Activated T-cell treated with anti-CD3 and anti-CD28 coated beads, Interleukin-2, amount 50 U/mL, for 1 hour (primary cell): ENCODE results near the gene MYO19.
"Not testable (repeated sequence)": the region's sequence is repeated elsewhere in the genome, so short reads cannot be mapped to it uniquely, and the experiment has no call there.

Experiments used
- DNase-seq: peaks from one replicate; pipeline ENCODE4 v3.0.0-alpha.2; 2020

MYO19 gene

GRCh38 chr17:36496018-36496789 is 38.5 kb downstream of the MYO19 start:
- no peak for DNase-seq

GRCh38 chr17:36495076-36495578 is 39.5 kb downstream of the MYO19 start:
- DNase-seq = no peak

- DNase-seq = no peak
These were observed 40.0 kb downstream of the MYO19 start for GRCh38 chr17:36494674-36495073.

- DNase-seq = no peak
These were observed 40.7 kb downstream of the MYO19 start for GRCh38 chr17:36493956-36494355.

GRCh38 chr17:36486204-36487194 is 48.2 kb downstream of the MYO19 start, which contains the start of gene ZNHIT3:
ZNHIT3 (plus strand) TSS chr17:36486681; CDS start chr17:36486700, 19 bp downstream.
- DNase-seq = peak; percentile 85

GRCh38 chr17:36485805-36486203 is 48.9 kb downstream of the MYO19 start:
- DNase-seq = no peak

GRCh38 chr17:36485027-36485426 is 49.6 kb downstream of the MYO19 start:
- DNase-seq = no peak

- not testable (repeated sequence) for DNase-seq
These were observed 50.6 kb downstream of the MYO19 start for GRCh38 chr17:36484021-36484420.

GRCh38 chr17:36482611-36483504 is 51.8 kb downstream of the MYO19 start:
- peak; percentile 84 for DNase-seq

GRCh38 chr17:36481829-36482228 is 52.8 kb downstream of the MYO19 start:
- DNase-seq = no peak

GRCh38 chr17:36475346-36475970 is 59.2 kb downstream of the MYO19 start:
- no peak for DNase-seq

GRCh38 chr17:36474571-36474970 is 60.1 kb downstream of the MYO19 start:
- no peak for DNase-seq

- DNase-seq = no peak
These were observed 64.2 kb downstream of the MYO19 start for GRCh38 chr17:36470499-36470898.

- no peak for DNase-seq
These were observed 64.9 kb downstream of the MYO19 start for GRCh38 chr17:36469733-36470132.

- no peak for DNase-seq
These were observed 65.6 kb downstream of the MYO19 start for GRCh38 chr17:36468903-36469635.

GRCh38 chr17:36464765-36465088 is 69.9 kb downstream of the MYO19 start:
- DNase-seq = no peak

GRCh38 chr17:36463916-36464764 is 70.5 kb downstream of the MYO19 start:
- peak; percentile 39 for DNase-seq

- no peak for DNase-seq
These were observed 73.1 kb downstream of the MYO19 start for GRCh38 chr17:36461330-36462110.

- DNase-seq = no peak
These were observed 74.3 kb downstream of the MYO19 start for GRCh38 chr17:36460265-36460937.
